Fibroblast of pulmonary artery (primary cell): ENCODE results near the gene MAGI2.
A peak's percentile ranks its signal among the peaks of the same experiment; 100 is the strongest.

Source experiments
- DNase-seq: peaks from one replicate; pipeline ENCODE4 v3.0.0-alpha.2; 2010; ENCODE audit warnings: low read depth
- H3K4me3 ChIP-seq: replicated peaks from 2 replicates; pipeline ENCODE4 v1.5.1; 2011; ENCODE audit warnings: low read depth, mild to moderate bottlenecking, control low read depth, low read length, moderate library complexity
- CTCF ChIP-seq: IDR thresholded peaks from 2 replicates; pipeline ENCODE4 v1.5.1; 2011; ENCODE audit warnings: mild to moderate bottlenecking, control low read depth, low read length, inconsistent platforms; ENCODE audit errors: missing control alignments

MAGI2 gene

GRCh38 chr7:78139335-78139734 is 1314.1 kb downstream of the MAGI2 start:
- DNase-seq = no peak
- no peak overlapping the region for H3K4me3 ChIP-seq
- no peak for TF ChIP-seq CTCF

DNA sequence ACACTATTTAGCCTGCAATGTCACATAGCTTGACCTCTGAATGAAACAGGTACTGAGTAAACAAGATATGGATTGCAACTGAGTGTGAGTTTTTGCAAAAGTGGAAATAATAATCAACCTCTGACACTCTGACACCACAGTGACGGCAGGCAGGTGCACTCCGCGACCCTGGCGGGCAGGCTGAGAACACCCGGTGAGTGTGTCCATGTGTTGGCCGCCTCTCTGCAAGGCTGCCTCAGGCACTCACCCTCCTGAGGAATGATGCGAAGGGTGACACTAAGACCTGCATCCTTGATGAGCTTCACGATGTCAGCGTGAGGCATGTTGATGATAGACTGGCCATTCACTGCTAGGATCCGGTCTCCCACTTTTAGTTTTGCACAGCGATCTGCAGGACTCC is 1318.7 kb downstream of the MAGI2 start:
- no peak overlapping the region for H3K4me3 ChIP-seq
- no peak for TF ChIP-seq CTCF
- DNase-seq = no peak

GRCh38 chr7:78134256-78134655 is 1319.2 kb downstream of the MAGI2 start:
- peak; percentile 60 for DNase-seq
- TF ChIP-seq CTCF = peak; percentile 53

GRCh38 chr7:78130446-78131215 is 1322.8 kb downstream of the MAGI2 start:
- no peak for TF ChIP-seq CTCF

More at GRCh38 chr7:78134256-78134655, 1319.2 kb downstream of the MAGI2 start:
- no peak overlapping the region for H3K4me3 ChIP-seq

DNA sequence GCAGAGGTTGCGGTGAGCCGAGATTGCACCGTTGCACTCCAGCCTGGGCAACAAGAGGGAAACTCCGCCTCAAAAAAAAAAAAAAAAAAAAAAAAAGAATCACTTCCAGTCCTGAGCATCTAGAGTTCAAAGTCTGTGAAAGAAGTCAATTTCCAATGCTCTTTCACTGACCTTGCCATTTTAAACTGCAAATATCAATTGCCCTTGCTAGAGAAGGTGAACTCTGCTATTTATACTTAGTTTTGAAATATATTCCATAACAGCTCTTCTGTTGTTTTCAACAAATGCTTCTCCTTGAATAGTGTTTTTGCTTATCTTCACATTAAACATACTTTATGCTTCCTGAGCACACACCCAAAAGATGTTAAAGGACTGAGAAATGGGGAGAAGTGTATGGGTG is 1323.6 kb downstream of the MAGI2 start:
- no peak for TF ChIP-seq CTCF
- no peak overlapping the region for H3K4me3 ChIP-seq
- no peak for DNase-seq

More at GRCh38 chr7:78130446-78131215, 1322.8 kb downstream of the MAGI2 start:
- no peak overlapping the region for H3K4me3 ChIP-seq
- DNase-seq = no peak

GRCh38 chr7:78127009-78127408 is 1326.5 kb downstream of the MAGI2 start:
- DNase-seq = no peak
- no peak for TF ChIP-seq CTCF
- no peak overlapping the region for H3K4me3 ChIP-seq

- no peak for DNase-seq
- H3K4me3 ChIP-seq = no peak overlapping the region
- TF ChIP-seq CTCF = no peak
Measured at GRCh38 chr7:78125884-78126283, 1327.6 kb downstream of the MAGI2 start.
